Adrenal gland (tissue), 12 donors: ENCODE measurements around the gene HYI. TPM values are rescaled to one million over a fixed set of nuclear protein-coding genes. Genes with fewer than 3 reads are reported as not detected.

Experiments used
- DNase-seq, 7 donors: peaks; one replicate each; pipeline ENCODE4 v3.0.0-alpha.2; 2019 to 2020
- H3K27ac ChIP-seq, 5 donors: fragments of 200-600 bp; sonication (generic) in 4 of 5; 1 replicate in 3 of 5; 2 replicates in 2 of 5; pipeline versions ENCODE4 v1.5.1 to v1.8.0; 2016 to 2020; ENCODE audit warnings: mild to moderate bottlenecking in 1 of 5
- H3K27me3 ChIP-seq: fragments of 200-600 bp; 2 replicates; pipeline ENCODE4 v1.8.0; 2021
- H3K36me3 ChIP-seq, 2 donors: fragments of 200-600 bp; replicated peaks in 1 of 2; 1 replicate in 1 of 2; 2 replicates in 1 of 2; pipeline versions ENCODE4 v1.5.1 to v1.8.0; 2018 to 2022
- H3K4me1 ChIP-seq, 2 donors: fragments of 200-600 bp; replicated peaks in 1 of 2; 1 replicate in 1 of 2; 2 replicates in 1 of 2; pipeline versions ENCODE4 v1.5.1 to v1.8.0; 2018 to 2021
- H3K4me3 ChIP-seq, 4 donors: fragments of 200-600 bp; sonication (generic) in 3 of 4; one replicate each; pipeline ENCODE4 v1.5.1; 2016 to 2018
- H3K9me3 ChIP-seq, 3 donors: fragments of 200-600 bp; sonication (generic) in 1 of 3; replicated peaks in 1 of 3; 1 replicate in 2 of 3; 2 replicates in 1 of 3; pipeline versions ENCODE4 v1.5.1 to v1.8.0; 2016 to 2021
- POLR2A ChIP-seq, 2 donors: fragments of 450-650 bp; IDR thresholded peaks; one replicate each; pipeline ENCODE4 v1.6.1; 2017; ENCODE audit warnings: antibody characterized with exemption in 2 of 2, mild to moderate bottlenecking in 2 of 2, moderate library complexity in 1 of 2
- WGBS, 4 donors: extraction: QIAGEN DNeasy Blood & Tissue Kit in 2 of 4; methylation state at CpG; one replicate each; pipeline versions ENCODE4 v1.1.5 to v1.1.7; 2013 to 2017; 5-methylcytosine and 5-hydroxymethylcytosine counted together
- intact Hi-C, 2 donors: fragments of 100-400 bp; cut with DNase I; formaldehyde crosslinking; loops; one replicate each; pipeline versions ENCODE4 v1.14.1 to v1.15.0; 2022 to 2023
- polyA plus RNA-seq, 3 donors: library from polyadenylated mRNA; stranded (reverse); fragments of 200-250 nt in 2 of 3; fragments of 350-450 nt in 1 of 3; fragmentation: Illumina TruSeq in 1 of 3; extraction: RNeasy Lipid Tissue Mini Kit (QIAGEN cat#74804) in 1 of 3; gene quantifications; one replicate each; pipeline ENCODE4 v1.2.3, GENCODE V29; 2013 to 2014
- total RNA-seq, 9 donors: library from RNA; depleted of rRNA in 4 of 9; stranded (reverse); fragments of >200 nt in 4 of 9; fragments of 120-200 nt in 1 of 9; fragmentation: NEBNext Ultra II Directional in 1 of 9; extraction: Animal tissue kit (Norgen Biotek cat#: 25700) in 1 of 9; gene quantifications; one replicate each; pipeline versions ENCODE4 v1.1.0 to v1.2.4, GENCODE V29; 2013 to 2023
- TF ChIP-seq, protein P1 (sequence below), 6 experiments: fragments of 450-650 bp in 4 of 6; fragments of 200-600 bp in 2 of 6; sonication (generic) in 1 of 6; IDR thresholded peaks; 1 replicate in 5 of 6; 2 replicates in 1 of 6; pipeline versions ENCODE4 v1.5.1 to v1.8.0; 2016 to 2021; ENCODE audit warnings: antibody characterized with exemption in 6 of 6, mild to moderate bottlenecking in 2 of 6, moderate library complexity in 1 of 6
- donor health status: healthy with polysubstance abuse.
- donor health status: Bipolar disorder and iron deficiency.
- donor health status: DM: yes; HTN: yes; CAD: no.
- donor health status: DM: no; HTN: no; CAD: no.
- donor health status: DM: no; HTN: no; CAD: no.
- donor health status: DM: yes; HTN: yes; CAD: no.

The HYI gene
- total and polyA plus RNA-seq, 12 donors: 24.7 to 209 (median 51.9) TPM

DNA sequence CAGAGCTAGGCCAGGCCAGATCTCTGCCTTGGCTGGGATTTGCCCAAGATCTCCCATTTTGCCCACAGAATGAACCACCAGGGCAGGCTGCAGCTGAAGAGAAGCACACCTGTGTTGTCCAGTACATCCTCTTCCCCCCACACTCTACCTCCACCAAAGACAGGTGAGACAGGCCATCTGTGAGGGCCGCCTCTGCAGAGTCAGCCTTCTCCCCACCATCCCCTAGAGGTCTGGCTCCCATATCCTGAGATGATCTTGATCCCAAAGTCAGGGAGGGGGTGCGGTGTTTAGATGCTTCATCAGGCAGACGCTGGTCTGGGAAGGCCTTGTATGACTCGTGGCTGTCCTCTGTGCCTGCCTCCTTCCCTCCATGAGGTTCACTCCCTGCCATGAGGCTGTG lies 28.7 kb downstream of the HYI start:
- no peak for DNase-seq
- peaks cover 0 to 92% of the 10 kb centered on the region in 2 donors for H3K36me3 ChIP-seq
- TF ChIP-seq POLR2A (IDR thresholded peaks at IDR 0.05): no peak
- TF ChIP-seq, protein P1, sequence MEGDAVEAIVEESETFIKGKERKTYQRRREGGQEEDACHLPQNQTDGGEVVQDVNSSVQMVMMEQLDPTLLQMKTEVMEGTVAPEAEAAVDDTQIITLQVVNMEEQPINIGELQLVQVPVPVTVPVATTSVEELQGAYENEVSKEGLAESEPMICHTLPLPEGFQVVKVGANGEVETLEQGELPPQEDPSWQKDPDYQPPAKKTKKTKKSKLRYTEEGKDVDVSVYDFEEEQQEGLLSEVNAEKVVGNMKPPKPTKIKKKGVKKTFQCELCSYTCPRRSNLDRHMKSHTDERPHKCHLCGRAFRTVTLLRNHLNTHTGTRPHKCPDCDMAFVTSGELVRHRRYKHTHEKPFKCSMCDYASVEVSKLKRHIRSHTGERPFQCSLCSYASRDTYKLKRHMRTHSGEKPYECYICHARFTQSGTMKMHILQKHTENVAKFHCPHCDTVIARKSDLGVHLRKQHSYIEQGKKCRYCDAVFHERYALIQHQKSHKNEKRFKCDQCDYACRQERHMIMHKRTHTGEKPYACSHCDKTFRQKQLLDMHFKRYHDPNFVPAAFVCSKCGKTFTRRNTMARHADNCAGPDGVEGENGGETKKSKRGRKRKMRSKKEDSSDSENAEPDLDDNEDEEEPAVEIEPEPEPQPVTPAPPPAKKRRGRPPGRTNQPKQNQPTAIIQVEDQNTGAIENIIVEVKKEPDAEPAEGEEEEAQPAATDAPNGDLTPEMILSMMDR (IDR thresholded peaks at IDR 0.05): no peak
- intact Hi-C loops: no loop called here
- WGBS, 4 donors: 50 to 89% (median 67%) methylated on average over 1 to 4 of the region's 4 CpGs
- no peaks in the 10 kb centered on the region for H3K27me3 ChIP-seq
- no peaks in the 10 kb centered on the region for H3K9me3 ChIP-seq
- no peaks in the 10 kb centered on the region for H3K4me1 ChIP-seq
- H3K27ac ChIP-seq: no peak overlapping the region
- no peak overlapping the region for H3K4me3 ChIP-seq

GRCh38 chr1:43423672-43424550 lies 29.8 kb downstream of the HYI start:
- Histone ChIP-seq H3K4me1 (no peaks in the 10 kb centered on the region), H3K27me3 (no peaks in the 10 kb centered on the region), H3K36me3 (peaks cover 0 to 92% of the 10 kb centered on the region in 2 donors), H3K9me3 (no peaks in the 10 kb centered on the region), H3K27ac (no peak overlapping the region), H3K4me3 (no peak overlapping the region)
- TF ChIP-seq, protein P1 (IDR thresholded peaks at IDR 0.05): no peak
- TF ChIP-seq POLR2A (IDR thresholded peaks at IDR 0.05): no peak
- intact Hi-C loops: no loop called here
- no peak for DNase-seq
- WGBS, 4 donors: 91 to 93% (median 92%) methylated on average over 23 of the region's 23 CpGs

GRCh38 chr1:43422995-43423671 lies 30.6 kb downstream of the HYI start:
- H3K27ac ChIP-seq: no peak overlapping the region
- H3K4me1 ChIP-seq: no peaks in the 10 kb centered on the region
- TF ChIP-seq, protein P1 (IDR thresholded peaks at IDR 0.05): no peak
- TF ChIP-seq POLR2A (IDR thresholded peaks at IDR 0.05): no peak
- WGBS, 4 donors: 92 to 97% (median 93%) methylated on average over 16 of the region's 16 CpGs
- no peaks in the 10 kb centered on the region for H3K9me3 ChIP-seq
- H3K27me3 ChIP-seq: no peaks in the 10 kb centered on the region
- no peak overlapping the region for H3K4me3 ChIP-seq
- H3K36me3 ChIP-seq: peaks cover 0 to 92% of the 10 kb centered on the region in 2 donors
- intact Hi-C loops: no loop called here
- DNase-seq: no peak

GRCh38 chr1:43421976-43422750 lies 31.6 kb downstream of the HYI start:
- no peak for DNase-seq
- 88 to 91% (median 90%) methylated on average over 12 of the region's 12 CpGs for WGBS, 4 donors
- intact Hi-C loops: no loop called here
- Histone ChIP-seq H3K4me1 (no peaks in the 10 kb centered on the region), H3K27me3 (no peaks in the 10 kb centered on the region), H3K9me3 (no peaks in the 10 kb centered on the region), H3K36me3 (peaks cover 0 to 88% of the 10 kb centered on the region in 2 donors), H3K4me3 (no peak overlapping the region), H3K27ac (no peak overlapping the region)
- TF ChIP-seq, protein P1 (IDR thresholded peaks at IDR 0.05): no peak
- TF ChIP-seq POLR2A (IDR thresholded peaks at IDR 0.05): no peak
